Measurements from ENCODE around the gene TMEM145. TPM values are rescaled to one million over a fixed set of nuclear protein-coding genes. Genes with fewer than 3 reads are reported as not detected.
A peak's percentile ranks its signal among the peaks of the same experiment; 100 is the strongest.

Gene TMEM145
- total and polyA plus RNA-seq, 10 of the 15 experiments (the other 5 are each of a cell fraction or from before 2014, with no cell fraction given) = 0.04 to 0.97 (median 0.16) TPM; not detected in 4

DNA sequence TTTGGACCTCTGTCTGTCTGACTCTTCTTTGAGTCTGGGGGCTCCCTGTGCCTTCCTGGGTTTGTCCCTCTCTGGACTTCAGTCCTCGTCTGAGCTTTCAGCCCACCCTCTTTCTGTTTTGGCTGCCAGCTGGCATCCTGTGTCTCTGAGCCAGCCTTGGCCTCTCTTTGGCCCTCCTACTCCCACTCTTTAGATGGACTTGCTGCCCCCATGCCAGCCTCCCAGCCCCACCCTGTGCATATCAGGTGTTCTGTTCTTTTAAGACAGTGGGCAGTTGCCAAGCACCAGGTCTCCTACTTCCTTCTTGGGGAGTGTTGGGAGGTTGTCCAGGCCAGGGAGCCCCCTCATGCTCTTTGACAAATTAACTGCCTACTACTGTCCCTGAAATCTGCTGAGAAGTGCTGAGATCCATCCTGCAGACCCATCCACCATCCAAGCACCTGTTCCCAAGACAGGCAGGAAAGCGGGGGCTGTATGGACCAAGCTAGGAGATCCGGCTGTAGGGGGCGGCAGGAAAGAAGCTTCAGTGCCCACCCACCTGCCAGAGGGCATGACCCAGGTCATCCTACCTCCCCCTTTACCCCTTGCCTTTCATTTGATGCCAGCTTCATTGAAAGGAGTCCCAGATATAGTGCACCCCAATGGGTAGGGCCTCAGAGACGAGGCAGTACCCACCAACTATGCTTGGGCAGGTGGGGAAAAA, 34.5 kb upstream of the TMEM145 start:
- intact Hi-C loops (cut with micrococcal nuclease; ENCODE audit: unreplicated experiment) (no loop called here), in situ Hi-C loops (cut with MboI) (loop anchor here (5.0 kb wide), 1 partner anchor 146 kb away; the partner anchor contains the start of gene POU2F2)
- Histone ChIP-seq H3K36me3 (ENCODE audit: control insufficient read depth in 2 of 2, insufficient read depth in 2 of 2, low read length in 1 of 2) (peaks cover 3 to 7% of the 10 kb centered on the region in 2 experiments; a peak in 3 of 4 replicates), H3K4me1 (ENCODE audit: control insufficient read depth, insufficient read depth, low read length) (peaks cover 53% of the 10 kb centered on the region), H2AFZ (ENCODE audit: control insufficient read depth, low read depth, low read length) (no peak overlapping the region), H4K20me1 (ENCODE audit: control insufficient read depth, insufficient read depth) (no peaks in the 10 kb centered on the region; the same call in 1 of the 2 replicates), H3K4me3 (peak overlapping the region; percentile 98), H3K4me2 (ENCODE audit: control insufficient read depth, insufficient read depth) (peak overlapping the region; percentile 97; the same call in 1 of the 2 replicates), H3K9me3 (replicated peaks; ENCODE audit: control insufficient read depth, insufficient read depth, low read length) (no peaks in the 10 kb centered on the region), H3K27me3 (replicated peaks in 1 of 2; ENCODE audit: control insufficient read depth in 2 of 2, insufficient read depth in 2 of 2, low read length in 1 of 2) (no peaks in the 10 kb centered on the region), H3K9ac (ENCODE audit: control insufficient read depth, insufficient read depth, low read length) (no peak overlapping the region; the same call in 1 of the 2 replicates), H3K27ac (ENCODE audit: control insufficient read depth, insufficient read depth) (peak overlapping the region; percentile 55; the same call in 1 of the 2 replicates), H3K79me2 (ENCODE audit: control insufficient read depth, insufficient read depth, low read length) (peaks cover 24% of the 10 kb centered on the region)
- ChIA-PET RAD21 (ENCODE audit: unreplicated experiment) (interaction anchor here (1.0 to 5.5 kb wide), 8 partner anchors 8 to 164 kb away, joined by 4 to 82 read pairs (median 7); partner anchors contain the start of genes CIC, GSK3A and ZNF526), CTCF (interaction anchor here (0.9 to 6.7 kb wide), 20 partner anchors 8 to 169 kb away, joined by 3 to 111 read pairs (median 8); partner anchors contain the start of genes CIC, ERF, GSK3A and POU2F2), POLR2A (interaction anchor here (0.5 to 5.1 kb wide), 6 partner anchors 8 to 1849 kb away, joined by 3 to 51 read pairs (median 4); partner anchors contain the start of genes CIC, GSK3A and POU2F2), SMC1A (ENCODE audit: uncharacterized antibody, unreplicated experiment) (interaction anchor here (0.9 to 5.1 kb wide), 13 partner anchors 8 to 170 kb away, joined by 3 to 70 read pairs (median 5); partner anchors contain the start of genes CIC, GSK3A, PAFAH1B3 and POU2F2)
- ATAC-seq = no peak
- no TSS peak for BruUV-seq (replicated peaks)
- 85% methylated on average over 5 of the region's 5 CpGs for whole genome bisulfite sequencing (ENCODE audit: insufficient coverage, insufficient replicate concordance, low lambda C conversion rate, missing lambda C conversion rate)
- DNase-seq (ENCODE audit: low read depth, low spot score) = no peak
- no peak for FAIRE-seq
- TF ChIP-seq, protein P1, sequence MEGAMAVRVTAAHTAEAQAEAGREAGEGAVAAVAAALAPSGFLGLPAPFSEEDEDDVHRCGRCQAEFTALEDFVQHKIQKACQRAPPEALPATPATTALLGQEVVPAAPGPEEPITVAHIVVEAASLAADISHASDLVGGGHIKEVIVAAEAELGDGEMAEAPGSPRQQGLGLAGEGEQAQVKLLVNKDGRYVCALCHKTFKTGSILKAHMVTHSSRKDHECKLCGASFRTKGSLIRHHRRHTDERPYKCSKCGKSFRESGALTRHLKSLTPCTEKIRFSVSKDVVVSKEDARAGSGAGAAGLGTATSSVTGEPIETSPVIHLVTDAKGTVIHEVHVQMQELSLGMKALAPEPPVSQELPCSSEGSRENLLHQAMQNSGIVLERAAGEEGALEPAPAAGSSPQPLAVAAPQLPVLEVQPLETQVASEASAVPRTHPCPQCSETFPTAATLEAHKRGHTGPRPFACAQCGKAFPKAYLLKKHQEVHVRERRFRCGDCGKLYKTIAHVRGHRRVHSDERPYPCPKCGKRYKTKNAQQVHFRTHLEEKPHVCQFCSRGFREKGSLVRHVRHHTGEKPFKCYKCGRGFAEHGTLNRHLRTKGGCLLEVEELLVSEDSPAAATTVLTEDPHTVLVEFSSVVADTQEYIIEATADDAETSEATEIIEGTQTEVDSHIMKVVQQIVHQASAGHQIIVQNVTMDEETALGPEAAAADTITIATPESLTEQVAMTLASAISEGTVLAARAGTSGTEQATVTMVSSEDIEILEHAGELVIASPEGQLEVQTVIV (IDR thresholded peaks at IDR 0.05; ENCODE audit: borderline replicate concordance, partially characterized antibody) = no peak

Data from GM12878 (cell line).